ENCODE data around the gene SLC26A1. TPM values are rescaled to one million over a fixed set of nuclear protein-coding genes. Genes with fewer than 3 reads are reported as not detected.

Gene SLC26A1
- total and polyA plus RNA-seq, 2 of the 13 experiments (the other 11 are each of a cell fraction or from before 2014, with no cell fraction given) = 5.4 to 22.9 TPM

- no peak for TF ChIP-seq ZNF275 (CRISPR knock-in tag; IDR thresholded peaks at IDR 0.05; ENCODE audit: borderline replicate concordance)
- peak; percentile 81; the same call in 1 of the 2 replicates for TF ChIP-seq HNRNPL (IDR thresholded peaks at IDR 0.05; ENCODE audit: low read depth, low read length)
- TF ChIP-seq ZFY (CRISPR knock-in tag; IDR thresholded peaks at IDR 0.05) = peak; percentile 60; the same call in 1 of the 2 replicates
- 0 out of 2 replicates have a peak, but pooled peaks have one; percentile 18 for TF ChIP-seq ERF (CRISPR knock-in tag; IDR thresholded peaks at IDR 0.05)
- TF ChIP-seq ZBTB44 (CRISPR knock-in tag; IDR thresholded peaks at IDR 0.05) = no peak
- TF ChIP-seq SOX13 (IDR thresholded peaks at IDR 0.05) = no peak
- TF ChIP-seq SOX13 (CRISPR knock-in tag; conservative IDR thresholded peaks at IDR 0.05 in 1 of 2, IDR thresholded peaks at IDR 0.05 in 1 of 2) = peak in 1 of 2 experiments; percentile 46; a peak in 2 of 4 replicates
- TF ChIP-seq SOX5 (CRISPR knock-in tag; IDR thresholded peaks at IDR 0.05; ENCODE audit: borderline replicate concordance) = peak; percentile 12; the same call in 1 of the 2 replicates
- TF ChIP-seq GABPB1 (CRISPR knock-in tag; IDR thresholded peaks at IDR 0.05) = peak; percentile 56; the same call in 1 of the 2 replicates
- TF ChIP-seq PHF8 (CRISPR knock-in tag; IDR thresholded peaks at IDR 0.05) = 0 out of 2 replicates have a peak, but pooled peaks have one; percentile 36
- TF ChIP-seq BCL6 (CRISPR knock-in tag; IDR thresholded peaks at IDR 0.05) = peak; percentile 61
- no peak for TF ChIP-seq SNAPC4 (CRISPR knock-in tag; IDR thresholded peaks at IDR 0.05)
- peak; percentile 73 for TF ChIP-seq PATZ1 (CRISPR knock-in tag; IDR thresholded peaks at IDR 0.05)
- 0 out of 2 replicates have a peak, but pooled peaks have one; percentile 23 for TF ChIP-seq HOXA3 (CRISPR knock-in tag; IDR thresholded peaks at IDR 0.05)
- TF ChIP-seq RXRA (CRISPR knock-in tag; IDR thresholded peaks at IDR 0.05) = peak; percentile 31; the same call in 1 of the 2 replicates
- peak; percentile 57 for TF ChIP-seq ZNF687 (CRISPR knock-in tag; IDR thresholded peaks at IDR 0.05)
These were observed 42.3 kb upstream of the SLC26A1 start (continued) for GRCh38 chr4:1035510-1035909.

All from HepG2 (cell line).